ENCODE results near the gene C12orf42.

GRCh38 chr12:103312742-103313354 lies 182.9 kb downstream of the C12orf42 start:
- TF ChIP-seq CTCF (IDR thresholded peaks at IDR 0.05): no peak
- TF ChIP-seq POLR2A (IDR thresholded peaks at IDR 0.05): no peak

All from tibial nerve (tissue), 3 donors.